NT2/D1 (cell line): ENCODE data around the gene PPIL3.

Experiments
- DNase-seq: peaks from one replicate; pipeline ENCODE4 v3.0.0-alpha.2; 2011; ENCODE audit warnings: low read depth, low spot score
- H3K27me3 ChIP-seq: 2 replicates; pipeline ENCODE4 v1.6.0; 2011; ENCODE audit warnings: mild to moderate bottlenecking; ENCODE audit not compliant: insufficient read length, insufficient read depth
- H3K36me3 ChIP-seq: 2 replicates; pipeline ENCODE4 v1.6.1; 2011; ENCODE audit warnings: mild to moderate bottlenecking, low read length, mixed read lengths; ENCODE audit not compliant: insufficient read depth, insufficient read length
- H3K4me1 ChIP-seq: 2 replicates; pipeline ENCODE4 v1.5.1; 2011; ENCODE audit not compliant: insufficient read depth, insufficient read length
- H3K4me3 ChIP-seq: 2 replicates; pipeline ENCODE4 v1.5.1; 2011; ENCODE audit warnings: low read depth; ENCODE audit not compliant: insufficient read length
- H3K9ac ChIP-seq: 2 replicates; pipeline ENCODE4 v1.6.0; 2011; ENCODE audit warnings: low read depth; ENCODE audit not compliant: insufficient read length
- H3K9me3 ChIP-seq: 2 replicates; pipeline ENCODE4 v1.5.1; 2011; ENCODE audit warnings: mild to moderate bottlenecking, low read length; ENCODE audit not compliant: insufficient read depth
- SUZ12 ChIP-seq: IDR thresholded peaks from 2 replicates; pipeline ENCODE4 v1.6.1; 2011; ENCODE audit not compliant: insufficient read length, insufficient read depth; ENCODE audit errors: extremely low read depth
- YY1 ChIP-seq: IDR thresholded peaks from 2 replicates; pipeline ENCODE4 v1.6.1; 2011; ENCODE audit not compliant: insufficient read length, insufficient read depth
- ZNF274 ChIP-seq: IDR thresholded peaks from 2 replicates; pipeline ENCODE4 v1.6.1; 2011; ENCODE audit warnings: mild to moderate bottlenecking, low read depth, low read length

The PPIL3 gene

DNA sequence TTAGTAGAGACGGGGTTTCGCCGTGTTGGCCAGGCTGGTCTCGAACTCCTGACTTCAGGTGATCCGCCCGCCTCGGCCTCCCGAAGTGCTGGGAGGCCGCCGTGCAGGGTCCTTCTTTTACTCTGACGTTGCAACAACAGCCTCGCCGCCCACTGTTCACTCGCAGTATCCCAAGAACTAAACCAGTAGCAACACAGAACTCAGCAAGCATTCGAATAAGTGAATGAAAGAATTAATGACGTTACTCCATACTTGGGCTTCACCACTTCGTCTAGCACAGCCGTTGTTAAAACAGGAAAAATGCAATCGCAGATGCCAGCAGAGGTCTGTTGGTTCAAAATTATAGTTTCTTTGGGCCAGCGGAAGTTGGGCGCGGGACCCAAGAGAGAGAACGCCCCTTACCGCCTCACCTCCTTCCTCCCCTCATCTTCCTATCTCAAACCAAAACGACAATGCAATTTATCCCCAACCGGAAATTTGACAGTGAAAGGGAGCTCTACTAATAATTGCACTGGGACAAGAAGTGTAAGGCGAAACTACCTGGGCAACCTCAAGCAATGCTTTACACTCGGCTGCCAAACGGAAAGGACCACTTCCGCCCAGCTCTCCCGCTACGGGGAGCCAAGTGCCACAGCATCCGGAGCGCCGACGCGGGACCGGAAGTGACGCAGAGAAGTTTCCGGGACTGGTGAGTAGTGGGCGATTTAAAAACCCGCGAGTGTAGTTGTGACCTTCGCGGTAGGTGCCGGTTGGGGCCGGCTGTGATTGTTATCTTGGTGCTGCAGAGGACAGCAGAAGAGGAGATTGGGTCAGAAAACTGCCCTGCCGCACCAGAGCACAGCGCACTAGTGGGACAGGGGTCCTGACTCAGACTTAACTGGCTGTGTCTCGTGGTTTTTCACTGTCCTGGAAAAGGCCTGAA, at the start of gene PPIL3, which contains the start of gene NIF3L1:
PPIL3 (minus strand) TSS at position 374 of the 922 bp plus-strand sequence. CDS start 1,462 bp downstream, outside the sequence.
NIF3L1 (plus strand) TSS at position 668 of the 922 bp plus-strand sequence. CDS start 2,573 bp downstream, outside the sequence.
- H3K36me3 ChIP-seq: peaks cover 44% of the 10 kb centered on the region
- peak within 1 kb of the TSS; percentile 98 for H3K4me3 ChIP-seq
- no peaks in the 10 kb centered on the region for H3K9me3 ChIP-seq
- TF ChIP-seq ZNF274: no peak
- no peak for TF ChIP-seq SUZ12
- TF ChIP-seq YY1: no peak
- no peaks in the 10 kb centered on the region for H3K27me3 ChIP-seq
- H3K9ac ChIP-seq: peak within 1 kb of the TSS; percentile 98
- no peaks in the 10 kb centered on the region for H3K4me1 ChIP-seq
- peak; percentile 97 for DNase-seq

- DNase-seq: no peak
These were observed 42.2 kb upstream of the PPIL3 start for GRCh38 chr2:200930947-200931626.

DNA sequence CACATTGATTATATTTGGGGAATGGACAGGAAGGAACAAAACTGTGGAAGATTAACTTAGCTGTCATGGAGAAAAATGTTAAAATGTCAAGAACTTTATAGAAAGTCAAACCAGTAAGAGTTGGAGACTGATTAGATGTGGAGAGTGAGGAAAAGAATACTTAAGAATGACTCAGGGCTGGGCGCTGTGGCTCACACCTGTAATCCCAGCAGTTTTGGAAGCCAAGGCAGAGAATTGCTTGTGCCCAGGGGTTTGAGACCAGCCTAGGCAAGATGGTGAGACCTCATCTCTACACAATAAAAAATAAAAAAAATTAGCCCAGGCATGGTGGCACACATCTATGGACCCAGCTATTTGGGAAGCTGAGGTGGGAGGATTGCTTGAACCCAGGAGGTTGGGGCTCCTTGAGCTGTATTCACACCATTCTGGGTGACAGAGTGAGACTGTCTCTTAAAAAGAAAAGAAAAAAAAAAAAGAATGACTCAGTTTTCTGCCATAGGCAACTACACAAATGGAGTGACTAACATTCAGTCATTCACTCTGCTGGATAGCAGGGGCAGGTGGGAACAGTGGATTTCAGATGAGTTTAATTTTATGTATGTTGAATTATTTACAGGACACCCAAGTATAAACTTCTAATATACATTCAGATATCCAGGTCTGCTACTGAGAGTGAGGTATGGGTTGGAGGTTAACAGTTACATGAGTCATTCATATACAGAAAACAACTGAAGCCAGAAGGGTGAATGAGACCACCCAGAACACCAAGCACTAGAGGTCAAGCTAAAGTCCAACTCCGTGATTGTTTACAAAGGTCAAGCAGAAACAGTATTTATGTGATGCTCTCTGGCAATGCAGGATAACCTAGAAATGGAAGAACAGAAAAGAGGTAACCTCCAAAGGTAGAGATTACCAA, 40.7 kb upstream of the PPIL3 start:
- H3K4me1 ChIP-seq: no peaks in the 10 kb centered on the region
- H3K9me3 ChIP-seq: no peaks in the 10 kb centered on the region
- H3K27me3 ChIP-seq: no peaks in the 10 kb centered on the region
- no peak overlapping the region for H3K4me3 ChIP-seq
- TF ChIP-seq SUZ12: no peak
- TF ChIP-seq YY1: no peak
- no peak for TF ChIP-seq ZNF274
- no peak for DNase-seq
- H3K36me3 ChIP-seq: peaks cover 78% of the 10 kb centered on the region
- H3K9ac ChIP-seq: no peak overlapping the region

More at GRCh38 chr2:200930947-200931626, 42.2 kb upstream of the PPIL3 start:
- Histone ChIP-seq H3K4me1 (no peaks in the 10 kb centered on the region), H3K4me3 (no peak overlapping the region), H3K27me3 (no peaks in the 10 kb centered on the region), H3K36me3 (peaks cover 75% of the 10 kb centered on the region), H3K9ac (no peak overlapping the region), H3K9me3 (no peaks in the 10 kb centered on the region)
- TF ChIP-seq ZNF274: no peak
- TF ChIP-seq SUZ12: no peak
- TF ChIP-seq YY1: no peak

- Histone ChIP-seq H3K4me1 (no peaks in the 10 kb centered on the region), H3K9me3 (no peaks in the 10 kb centered on the region), H3K36me3 (peaks cover 86% of the 10 kb centered on the region), H3K9ac (no peak overlapping the region), H3K27me3 (no peaks in the 10 kb centered on the region), H3K4me3 (no peak overlapping the region)
- TF ChIP-seq YY1 (no peak), SUZ12 (no peak), ZNF274 (no peak)
- no peak for DNase-seq
These were observed 33.6 kb upstream of the PPIL3 start for GRCh38 chr2:200922439-200922838.

DNA sequence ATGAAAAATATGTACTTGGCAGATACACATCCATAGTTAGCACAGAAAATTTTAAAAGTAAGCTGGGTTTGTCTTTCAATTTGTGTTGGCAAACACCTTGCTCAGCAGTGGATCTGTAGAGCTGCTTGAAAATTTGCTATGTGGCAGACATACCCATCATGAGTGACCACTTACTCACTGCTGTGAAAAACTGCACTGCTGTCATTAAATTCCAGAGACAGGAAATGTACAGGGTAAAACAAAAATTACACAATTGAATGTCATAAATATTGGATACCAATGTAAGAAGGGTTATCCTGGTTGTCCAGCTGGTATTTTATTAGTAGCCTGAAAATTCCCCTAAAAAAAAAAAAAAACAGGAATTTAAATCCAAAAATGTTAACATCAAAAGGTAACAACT, 24.8 kb upstream of the PPIL3 start:
- Histone ChIP-seq H3K4me1 (no peaks in the 10 kb centered on the region), H3K4me3 (no peak overlapping the region), H3K9ac (no peak overlapping the region), H3K9me3 (no peaks in the 10 kb centered on the region), H3K27me3 (no peaks in the 10 kb centered on the region), H3K36me3 (peaks cover 68% of the 10 kb centered on the region)
- DNase-seq: no peak
- TF ChIP-seq YY1 (no peak), ZNF274 (no peak), SUZ12 (no peak)

DNA sequence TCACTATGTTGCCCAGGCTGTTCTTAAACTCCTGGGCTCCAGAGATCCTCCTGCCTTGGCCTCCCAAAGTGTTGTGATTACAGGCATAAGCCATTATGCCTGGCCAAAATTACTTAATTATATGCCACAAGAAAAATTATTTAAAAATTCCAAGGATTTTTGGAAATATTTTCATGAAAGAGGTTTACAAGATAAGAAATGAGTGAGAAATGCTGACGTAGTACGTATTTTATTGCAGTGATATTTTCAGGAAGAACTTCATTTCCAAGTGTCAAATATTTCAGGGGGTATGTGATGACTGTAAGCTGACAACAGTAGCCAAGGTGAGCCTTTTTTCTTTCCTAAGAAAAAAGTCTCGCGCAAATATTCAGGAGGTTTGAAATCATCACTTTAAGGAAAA, 21.1 kb upstream of the PPIL3 start:
- no peak overlapping the region for H3K9ac ChIP-seq
- no peaks in the 10 kb centered on the region for H3K4me1 ChIP-seq
- H3K4me3 ChIP-seq: no peak overlapping the region
- no peak for DNase-seq
- no peaks in the 10 kb centered on the region for H3K27me3 ChIP-seq
- H3K36me3 ChIP-seq: peaks cover 73% of the 10 kb centered on the region
- no peaks in the 10 kb centered on the region for H3K9me3 ChIP-seq
- TF ChIP-seq YY1: no peak
- no peak for TF ChIP-seq SUZ12
- no peak for TF ChIP-seq ZNF274
